CD14-positive monocyte (primary cell): Measurements from ENCODE around the gene C7orf25. TPM values are rescaled to one million over a fixed set of nuclear protein-coding genes. Genes with fewer than 3 reads are reported as not detected.
A peak's percentile ranks its signal among the peaks of the same experiment; 100 is the strongest.

Source experiments
- DNase-seq, 3 donors: peaks; one replicate each; pipeline ENCODE4 v3.0.0-alpha.2; 2011 to 2022
- H2AFZ ChIP-seq: 2 replicates; pipeline ENCODE4 v1.6.0; 2012; ENCODE audit warnings: mild to moderate bottlenecking, low read depth, low read length, inconsistent platforms; ENCODE audit not compliant: insufficient read depth, poor library complexity, severe bottlenecking
- H3K27ac ChIP-seq, 2 donors: 1 replicate in 1 of 2; 2 replicates in 1 of 2; pipeline ENCODE4 v1.5.1; 2012 to 2013; ENCODE audit warnings: low read length in 2 of 2, control low read depth in 1 of 2, inconsistent platforms in 1 of 2, low read depth in 1 of 2, mild to moderate bottlenecking in 1 of 2
- H3K27me3 ChIP-seq, 2 donors: one replicate each; pipeline versions ENCODE4 v1.6.0 to v1.6.1; 2011 to 2013; ENCODE audit warnings: low read length in 2 of 2; ENCODE audit not compliant: control insufficient read depth in 2 of 2, insufficient read depth in 2 of 2
- H3K36me3 ChIP-seq, 2 donors: replicated peaks in 1 of 2; 1 replicate in 1 of 2; 2 replicates in 1 of 2; pipeline versions ENCODE4 v1.5.1 to v1.6.1; 2012 to 2013; ENCODE audit warnings: low read length in 2 of 2, control low read depth in 1 of 2, inconsistent platforms in 1 of 2, mild to moderate bottlenecking in 1 of 2; ENCODE audit not compliant: insufficient read depth in 2 of 2, control insufficient read depth in 1 of 2
- H3K4me1 ChIP-seq, 2 donors: 1 replicate in 1 of 2; 2 replicates in 1 of 2; pipeline versions ENCODE4 v1.5.1 to v1.6.1; 2012 to 2013; ENCODE audit warnings: low read length in 2 of 2, control low read depth in 1 of 2, inconsistent platforms in 1 of 2, mild to moderate bottlenecking in 1 of 2, moderate library complexity in 1 of 2; ENCODE audit not compliant: insufficient read depth in 2 of 2, control insufficient read depth in 1 of 2
- H3K4me2 ChIP-seq: replicated peaks from 2 replicates; pipeline ENCODE3; 2012; ENCODE audit warnings: low read length, moderate library complexity, mild to moderate bottlenecking; ENCODE audit not compliant: poor library complexity, severe bottlenecking; ENCODE audit errors: extremely low read depth
- H3K4me3 ChIP-seq, 3 experiments: fragments of 200-600 bp in 1 of 3; sonication (generic) in 1 of 3; replicated peaks in 1 of 3; 1 replicate in 2 of 3; 2 replicates in 1 of 3; pipeline ENCODE4 v1.5.1; 2011 to 2013; ENCODE audit warnings: low read length in 3 of 3, mild to moderate bottlenecking in 3 of 3, control low read depth in 2 of 3, low read depth in 2 of 3, inconsistent platforms in 1 of 3, moderate library complexity in 1 of 3
- H3K79me2 ChIP-seq: 2 replicates; pipeline ENCODE4 v1.6.0; 2012; ENCODE audit warnings: mild to moderate bottlenecking, control low read depth, inconsistent platforms, low read length, moderate library complexity; ENCODE audit not compliant: insufficient read depth
- H3K9ac ChIP-seq: 2 replicates; pipeline ENCODE4 v1.6.0; 2017; ENCODE audit warnings: low read length, mild to moderate bottlenecking; ENCODE audit not compliant: insufficient read depth, poor library complexity, severe bottlenecking
- H3K9me3 ChIP-seq, 2 donors: replicated peaks in 1 of 2; 1 replicate in 1 of 2; 2 replicates in 1 of 2; pipeline versions ENCODE4 v1.5.1 to v1.6.1; 2012 to 2013; ENCODE audit warnings: low read length in 2 of 2, control low read depth in 1 of 2; ENCODE audit not compliant: control insufficient read depth in 1 of 2, insufficient read depth in 1 of 2
- H4K20me1 ChIP-seq: 2 replicates; pipeline ENCODE4 v1.6.0; 2012; ENCODE audit warnings: mild to moderate bottlenecking, low read length, control low read depth, moderate library complexity; ENCODE audit not compliant: insufficient read depth
- H3K27ac Mint-ChIP-seq, 7 donors: one replicate each; pipeline ENCODE4 v1.8.0; 2020; ENCODE audit warnings: mild to moderate bottlenecking in 7 of 7, mixed read lengths in 7 of 7, moderate library complexity in 6 of 7, inconsistent platforms in 2 of 7
- H3K27me3 Mint-ChIP-seq, 3 donors: one replicate each; pipeline ENCODE4 v1.8.0; 2021 to 2022; ENCODE audit warnings: low read depth in 3 of 3, mild to moderate bottlenecking in 3 of 3, mixed read lengths in 3 of 3, moderate library complexity in 3 of 3, inconsistent platforms in 1 of 3
- H3K36me3 Mint-ChIP-seq, 2 donors: one replicate each; pipeline ENCODE4 v1.8.0; 2020; ENCODE audit warnings: mixed read lengths in 2 of 2, inconsistent platforms in 1 of 2, mild to moderate bottlenecking in 1 of 2
- H3K4me1 Mint-ChIP-seq: one replicate; pipeline ENCODE4 v1.8.0; 2020; ENCODE audit warnings: mild to moderate bottlenecking, mixed read lengths
- H3K4me3 Mint-ChIP-seq, 2 donors: one replicate each; pipeline ENCODE4 v1.8.0; 2020; ENCODE audit warnings: mild to moderate bottlenecking in 2 of 2, mixed read lengths in 2 of 2, moderate library complexity in 1 of 2
- H3K9me3 Mint-ChIP-seq, 7 donors: one replicate each; pipeline ENCODE4 v1.8.0; 2020 to 2022; ENCODE audit warnings: mixed read lengths in 7 of 7, mild to moderate bottlenecking in 6 of 7, moderate library complexity in 6 of 7, inconsistent platforms in 2 of 7
- WGBS: methylation state at CpG from one replicate; pipeline ENCODE4 v1.1.5; 2013; ENCODE audit warnings: missing lambda C conversion rate; ENCODE audit not compliant: insufficient coverage; 5-methylcytosine and 5-hydroxymethylcytosine counted together
- intact Hi-C, 2 donors: fragments of 100-400 bp; cut with micrococcal nuclease; formaldehyde crosslinking; loops; one replicate each; pipeline versions ENCODE4 v1.15.0 to v1.15.1; 2023
- polyA plus RNA-seq, 3 donors: library from polyadenylated mRNA; depleted of rRNA in 1 of 3; unstranded in 2 of 3; stranded (reverse) in 1 of 3; fragments of 300-500 nt in 2 of 3; fragments of >200 nt in 1 of 3; fragmentation: Illumina TruSeq in 2 of 3; gene quantifications; 1 replicate in 2 of 3; 2 replicates in 1 of 3; pipeline ENCODE4 v1.2.3, GENCODE V29; 2012 to 2021
- TF ChIP-seq, protein P1 (sequence below): fragments of 200-600 bp; IDR thresholded peaks from one replicate; pipeline ENCODE4 v1.8.0; 2022; ENCODE audit warnings: antibody characterized with exemption, mild to moderate bottlenecking

C7orf25 gene
- polyA plus RNA-seq, 3 donors, result 0.96 to 2.6 (median 2.5) TPM

DNA sequence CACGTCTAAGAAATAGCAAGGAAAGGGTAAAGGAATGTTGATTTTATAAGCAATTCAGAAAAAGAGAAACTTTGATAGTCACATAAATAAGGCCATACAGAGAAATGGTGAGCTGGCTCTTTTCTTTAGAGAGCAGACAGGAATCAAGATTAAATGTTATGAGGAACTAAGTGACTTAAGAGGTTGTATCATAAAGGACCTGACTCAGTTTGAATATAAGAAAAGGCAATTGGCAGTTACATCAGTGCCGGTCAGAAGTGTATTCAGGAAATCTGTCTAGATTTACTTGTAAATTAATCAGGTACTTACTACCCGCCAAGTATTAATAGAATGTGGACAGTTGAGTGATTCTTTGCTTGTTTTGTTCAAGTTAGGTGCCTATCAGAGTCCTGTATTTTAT lies 22.4 kb upstream of the C7orf25 start:
- no peak overlapping the region for H2AFZ ChIP-seq
- TF ChIP-seq, protein P1, sequence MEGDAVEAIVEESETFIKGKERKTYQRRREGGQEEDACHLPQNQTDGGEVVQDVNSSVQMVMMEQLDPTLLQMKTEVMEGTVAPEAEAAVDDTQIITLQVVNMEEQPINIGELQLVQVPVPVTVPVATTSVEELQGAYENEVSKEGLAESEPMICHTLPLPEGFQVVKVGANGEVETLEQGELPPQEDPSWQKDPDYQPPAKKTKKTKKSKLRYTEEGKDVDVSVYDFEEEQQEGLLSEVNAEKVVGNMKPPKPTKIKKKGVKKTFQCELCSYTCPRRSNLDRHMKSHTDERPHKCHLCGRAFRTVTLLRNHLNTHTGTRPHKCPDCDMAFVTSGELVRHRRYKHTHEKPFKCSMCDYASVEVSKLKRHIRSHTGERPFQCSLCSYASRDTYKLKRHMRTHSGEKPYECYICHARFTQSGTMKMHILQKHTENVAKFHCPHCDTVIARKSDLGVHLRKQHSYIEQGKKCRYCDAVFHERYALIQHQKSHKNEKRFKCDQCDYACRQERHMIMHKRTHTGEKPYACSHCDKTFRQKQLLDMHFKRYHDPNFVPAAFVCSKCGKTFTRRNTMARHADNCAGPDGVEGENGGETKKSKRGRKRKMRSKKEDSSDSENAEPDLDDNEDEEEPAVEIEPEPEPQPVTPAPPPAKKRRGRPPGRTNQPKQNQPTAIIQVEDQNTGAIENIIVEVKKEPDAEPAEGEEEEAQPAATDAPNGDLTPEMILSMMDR, result no peak
- no peak overlapping the region for H3K4me2 ChIP-seq
- Mint-ChIP-seq H3K4me3 (no peak overlapping the region), H3K27me3 (no peaks in the 10 kb centered on the region), H3K4me1 (peaks cover 39% of the 10 kb centered on the region), H3K27ac (no peak overlapping the region), H3K36me3 (peaks cover 35 to 40% of the 10 kb centered on the region in 2 donors), H3K9me3 (peaks cover 0 to 3% (median 0%) of the 10 kb centered on the region in 7 donors)
- no peak overlapping the region for H3K4me3 ChIP-seq
- H3K9me3 ChIP-seq, result no peaks in the 10 kb centered on the region
- peaks cover 9% of the 10 kb centered on the region for H4K20me1 ChIP-seq
- H3K4me1 ChIP-seq, result peaks cover 25 to 42% of the 10 kb centered on the region in 2 donors
- H3K27ac ChIP-seq, result no peak overlapping the region
- peaks cover 37 to 44% of the 10 kb centered on the region in 2 donors for H3K36me3 ChIP-seq
- intact Hi-C loops, result no loop called here
- DNase-seq, result no peak
- no peaks in the 10 kb centered on the region for H3K27me3 ChIP-seq
- WGBS, result no CpG with 5 or more reads among the region's 3 CpGs
- no peak overlapping the region for H3K9ac ChIP-seq
- peaks cover 51% of the 10 kb centered on the region for H3K79me2 ChIP-seq

DNA sequence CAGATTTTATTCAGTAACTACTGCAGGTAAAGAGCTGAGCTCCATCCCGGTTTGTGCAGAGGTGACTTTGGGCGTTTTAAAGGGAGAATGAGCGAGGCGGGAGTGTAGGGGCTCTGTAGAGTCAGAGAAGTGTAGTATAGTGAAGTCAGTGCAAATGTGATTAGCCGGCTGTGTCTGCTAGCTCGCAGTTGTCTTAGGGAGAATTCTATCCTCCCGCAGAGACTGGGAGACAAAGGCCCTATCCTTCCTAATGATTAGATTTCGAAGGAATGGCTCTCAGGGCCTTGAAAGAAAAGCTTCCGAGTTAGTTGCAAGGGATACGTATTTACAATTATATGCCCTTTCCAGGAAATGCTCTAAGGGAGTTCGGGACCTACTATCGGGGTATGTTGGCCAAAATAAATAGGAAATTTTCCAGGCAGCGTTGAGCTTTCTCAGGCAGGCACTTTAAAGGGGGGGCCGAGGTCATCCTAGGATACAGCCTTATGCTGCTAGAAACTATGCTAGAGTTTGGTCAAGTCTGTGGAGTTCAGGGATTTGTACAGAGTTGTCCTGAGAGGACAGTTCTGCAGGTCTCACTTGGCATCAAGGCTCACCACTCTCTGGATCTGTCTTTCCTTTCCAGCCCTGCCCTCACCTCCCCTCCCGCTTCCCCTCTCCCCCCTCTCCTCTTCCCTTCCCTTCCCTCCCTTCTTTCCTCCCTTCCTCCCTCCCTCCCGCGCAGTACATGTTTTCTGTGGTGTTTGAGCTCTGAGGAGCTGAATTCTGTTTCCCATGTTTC lies 21.1 kb upstream of the C7orf25 start:
- Histone ChIP-seq H3K27ac (peak overlapping the region in 1 of 2 donors; percentile 94), H2AFZ (peak overlapping the region; percentile 88), H3K4me3 (peak overlapping the region; percentile 90 to 100 (median 98)), H3K4me2 (peak overlapping the region; percentile 92), H3K79me2 (peaks cover 64% of the 10 kb centered on the region), H4K20me1 (peaks cover 21% of the 10 kb centered on the region), H3K36me3 (peaks cover 26 to 31% of the 10 kb centered on the region in 2 donors), H3K4me1 (peaks cover 26 to 42% of the 10 kb centered on the region in 2 donors), H3K9ac (peak overlapping the region; percentile 91), H3K9me3 (no peaks in the 10 kb centered on the region), H3K27me3 (no peaks in the 10 kb centered on the region)
- Mint-ChIP-seq H3K4me3 (peak overlapping the region; percentile 99 to 100), H3K27ac (peak overlapping the region; percentile 66 to 99 (median 97)), H3K9me3 (peaks cover 0 to 3% (median 0%) of the 10 kb centered on the region in 7 donors), H3K27me3 (no peaks in the 10 kb centered on the region), H3K36me3 (peaks cover 23 to 29% of the 10 kb centered on the region in 2 donors), H3K4me1 (peaks cover 47% of the 10 kb centered on the region)
- no peak for DNase-seq
- intact Hi-C loops, result loop anchor here (2.0 kb wide), 2 partner anchors 20 to 22 kb away; partner anchors contain the start of gene C7orf25 (in 1 of the 2)
- TF ChIP-seq, protein P1, result no peak
- 0% methylated on average over 8 of the region's 17 CpGs for WGBS
